Subcutaneous abdominal adipose tissue (tissue), 5 donors: ENCODE results near the gene PPL.

Source experiments
- H3K27ac ChIP-seq: one replicate; pipeline ENCODE4 v1.7.0; 2013; ENCODE audit warnings: low read depth, mild to moderate bottlenecking, inconsistent platforms, low read length, moderate library complexity
- H3K27me3 ChIP-seq, 5 donors: one replicate each; pipeline ENCODE4 v1.7.0; 2013; ENCODE audit warnings: low read length in 5 of 5, inconsistent platforms in 1 of 5; ENCODE audit not compliant: control insufficient read depth in 5 of 5, insufficient read depth in 4 of 5
- H3K36me3 ChIP-seq, 5 donors: one replicate each; pipeline ENCODE4 v1.7.0; 2013; ENCODE audit warnings: low read length in 5 of 5; ENCODE audit not compliant: control insufficient read depth in 5 of 5, insufficient read depth in 5 of 5
- H3K4me1 ChIP-seq, 5 donors: one replicate each; pipeline ENCODE4 v1.7.0; 2013; ENCODE audit warnings: low read length in 5 of 5, mild to moderate bottlenecking in 3 of 5, moderate library complexity in 1 of 5; ENCODE audit not compliant: control insufficient read depth in 5 of 5, insufficient read depth in 5 of 5
- H3K4me3 ChIP-seq, 5 donors: one replicate each; pipeline ENCODE4 v1.7.0; 2013; ENCODE audit warnings: low read length in 5 of 5, low read depth in 1 of 5
- H3K9ac ChIP-seq, 5 donors: one replicate each; pipeline ENCODE4 v1.7.0; 2013; ENCODE audit warnings: low read length in 5 of 5, mild to moderate bottlenecking in 4 of 5, moderate library complexity in 3 of 5
- H3K9me3 ChIP-seq, 5 donors: one replicate each; pipeline ENCODE4 v1.7.0; 2013; ENCODE audit warnings: low read length in 5 of 5; ENCODE audit not compliant: control insufficient read depth in 5 of 5
- donor health status: healthy.
- donor health status: healthy.
- donor health status: healthy.
- donor health status: healthy.
- donor health status: healthy.

Gene PPL

DNA sequence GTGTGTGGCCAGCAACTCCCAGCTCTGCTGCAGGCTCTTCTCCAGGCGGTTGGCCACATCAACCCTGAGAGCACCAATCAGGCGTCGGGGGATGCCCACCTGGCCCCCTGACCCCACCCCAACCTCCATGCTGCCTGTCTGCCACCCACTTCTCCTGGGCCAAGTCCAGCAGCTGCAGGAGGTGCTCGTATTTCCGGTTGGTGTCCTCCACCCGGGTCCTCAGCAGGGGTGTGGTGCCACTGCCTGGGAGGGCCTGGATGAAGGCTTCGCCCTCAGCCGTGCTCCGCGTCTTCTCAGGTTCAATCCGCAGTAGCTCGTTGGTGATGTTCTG lies 45.1 kb downstream of the PPL start:
- H3K27ac ChIP-seq = no peak overlapping the region
- H3K4me1 ChIP-seq = no peaks in the 10 kb centered on the region
- no peaks in the 10 kb centered on the region for H3K9me3 ChIP-seq
- H3K4me3 ChIP-seq = no peak overlapping the region
- peaks cover 0 to 71% (median 33%) of the 10 kb centered on the region in 5 donors for H3K36me3 ChIP-seq
- no peaks in the 10 kb centered on the region for H3K27me3 ChIP-seq
- H3K9ac ChIP-seq = no peak overlapping the region

DNA sequence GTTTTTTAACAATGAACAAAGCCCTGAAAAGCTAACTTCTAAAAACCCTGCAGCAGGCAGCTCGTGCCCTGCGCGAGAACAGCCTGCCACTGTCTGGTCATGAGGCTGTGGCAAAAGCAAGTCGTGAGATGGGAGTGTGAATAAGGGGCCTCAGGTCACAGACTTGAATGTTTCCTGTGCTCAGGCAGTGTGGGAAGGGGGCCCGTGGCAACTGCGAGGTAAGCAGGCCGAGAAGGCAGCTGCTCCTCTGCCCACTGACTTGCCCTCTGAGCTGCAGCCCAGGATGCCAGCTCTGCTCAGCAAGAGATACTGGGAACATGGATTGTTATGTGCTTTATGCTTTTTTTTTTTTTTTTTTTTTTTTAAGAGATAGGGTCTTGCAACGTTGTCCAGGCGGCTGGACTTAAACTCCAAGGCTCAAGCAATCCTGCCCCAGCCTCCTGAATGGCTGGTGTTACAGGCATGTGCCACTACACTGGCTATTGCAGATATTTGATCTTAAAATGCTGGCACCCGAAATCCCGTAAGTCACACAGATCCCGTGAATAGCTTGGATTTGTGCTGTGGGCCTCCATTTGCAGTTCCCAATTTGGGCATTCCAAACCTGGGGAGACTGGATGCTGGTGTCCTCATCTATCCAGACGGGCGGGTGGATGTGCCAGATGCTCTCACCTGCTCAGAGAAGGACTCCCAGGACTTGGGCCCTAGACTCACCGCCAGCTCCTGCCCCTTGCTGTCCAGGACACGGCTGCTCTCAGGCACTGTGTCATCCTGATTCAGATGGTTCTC lies 45.7 kb downstream of the PPL start:
- H3K9ac ChIP-seq = no peak overlapping the region
- no peaks in the 10 kb centered on the region for H3K27me3 ChIP-seq
- H3K4me3 ChIP-seq = no peak overlapping the region
- H3K27ac ChIP-seq = no peak overlapping the region
- H3K9me3 ChIP-seq = no peaks in the 10 kb centered on the region
- no peaks in the 10 kb centered on the region for H3K4me1 ChIP-seq
- H3K36me3 ChIP-seq = peaks cover 0 to 75% (median 37%) of the 10 kb centered on the region in 5 donors

DNA sequence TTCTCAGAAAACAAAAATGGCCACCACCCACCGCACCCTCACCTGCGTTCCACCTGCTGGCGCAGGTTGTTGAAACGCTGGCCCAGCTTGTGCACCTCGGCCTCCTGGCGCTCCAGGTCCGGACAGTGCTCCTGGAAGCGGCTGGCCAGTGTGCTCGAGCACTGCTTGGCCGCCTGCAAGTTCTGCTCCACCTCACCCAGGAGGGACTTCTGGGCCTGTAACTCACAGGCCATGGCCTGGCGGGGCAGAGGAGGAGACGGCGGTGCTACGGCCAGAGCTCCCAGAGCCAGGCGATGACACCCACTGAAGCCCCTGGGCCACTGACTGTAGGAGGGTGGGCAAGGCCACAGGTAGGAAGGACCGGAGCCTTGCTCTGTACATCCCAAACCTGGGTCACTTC lies 46.3 kb downstream of the PPL start:
- Histone ChIP-seq H3K4me1 (no peaks in the 10 kb centered on the region), H3K27me3 (no peaks in the 10 kb centered on the region), H3K4me3 (no peak overlapping the region), H3K36me3 (peaks cover 0 to 81% (median 43%) of the 10 kb centered on the region in 5 donors), H3K9ac (no peak overlapping the region), H3K9me3 (no peaks in the 10 kb centered on the region), H3K27ac (no peak overlapping the region)

DNA sequence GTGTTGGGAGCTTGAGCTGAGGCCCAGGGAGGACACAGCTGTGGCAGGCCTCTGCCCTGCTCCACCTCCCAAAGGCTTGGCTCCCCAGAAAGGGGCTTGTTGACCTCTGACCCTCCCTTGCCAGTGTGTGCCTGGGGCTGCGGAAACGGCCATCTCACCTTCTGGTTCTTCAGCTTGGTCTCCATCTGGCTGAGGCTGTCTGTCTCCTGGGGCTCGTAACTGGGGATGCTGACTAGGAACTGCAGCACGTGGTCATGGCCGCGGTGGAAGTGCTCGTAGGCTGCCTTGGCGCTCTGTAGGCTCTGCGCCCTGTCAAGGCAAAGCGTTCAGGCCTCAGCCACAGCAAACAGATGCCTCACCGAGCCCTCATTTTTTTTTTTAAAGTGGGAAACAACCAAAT lies 46.9 kb downstream of the PPL start:
- H3K9ac ChIP-seq = no peak overlapping the region
- no peak overlapping the region for H3K4me3 ChIP-seq
- no peak overlapping the region for H3K27ac ChIP-seq
- peaks cover 0 to 81% (median 49%) of the 10 kb centered on the region in 5 donors for H3K36me3 ChIP-seq
- no peaks in the 10 kb centered on the region for H3K9me3 ChIP-seq
- H3K27me3 ChIP-seq = no peaks in the 10 kb centered on the region
- H3K4me1 ChIP-seq = no peaks in the 10 kb centered on the region

DNA sequence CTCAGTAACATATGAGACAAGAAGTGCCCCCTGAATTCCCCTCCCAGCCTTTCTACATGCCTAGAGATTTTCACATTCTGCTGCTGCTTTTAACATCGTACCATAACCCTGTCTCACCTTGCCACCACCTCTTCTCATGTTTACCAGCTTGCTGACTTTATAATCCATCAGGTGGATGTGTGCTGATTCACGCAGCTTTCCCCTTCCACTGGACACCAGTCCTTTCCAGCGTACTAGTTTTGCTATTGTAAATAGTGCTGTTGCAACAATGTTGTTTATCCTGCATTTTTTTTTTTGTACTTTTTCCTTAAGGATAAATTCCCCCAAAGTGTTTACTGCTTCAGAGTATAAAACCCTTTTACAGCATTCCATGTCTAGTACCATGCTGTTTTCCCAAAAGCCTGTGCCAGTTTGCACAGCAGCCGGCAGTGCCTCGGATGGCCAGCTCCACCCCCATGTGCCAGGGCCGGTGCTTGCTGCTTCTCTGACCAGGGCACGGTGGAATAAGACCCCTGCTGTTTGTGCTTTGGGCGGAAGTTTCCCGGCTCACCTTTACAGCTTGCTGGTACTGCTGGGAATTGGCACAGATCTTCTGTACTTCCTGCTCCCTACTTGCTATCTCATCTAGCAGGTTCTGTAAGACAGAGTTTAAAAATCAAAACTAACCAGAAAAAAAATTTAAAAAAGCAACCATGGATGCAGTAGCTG lies 48.4 kb downstream of the PPL start:
- H3K4me1 ChIP-seq = no peaks in the 10 kb centered on the region
- no peak overlapping the region for H3K9ac ChIP-seq
- no peak overlapping the region for H3K4me3 ChIP-seq
- H3K9me3 ChIP-seq = no peaks in the 10 kb centered on the region
- H3K27ac ChIP-seq = no peak overlapping the region
- H3K36me3 ChIP-seq = peaks cover 0 to 89% (median 60%) of the 10 kb centered on the region in 5 donors
- H3K27me3 ChIP-seq = no peaks in the 10 kb centered on the region

DNA sequence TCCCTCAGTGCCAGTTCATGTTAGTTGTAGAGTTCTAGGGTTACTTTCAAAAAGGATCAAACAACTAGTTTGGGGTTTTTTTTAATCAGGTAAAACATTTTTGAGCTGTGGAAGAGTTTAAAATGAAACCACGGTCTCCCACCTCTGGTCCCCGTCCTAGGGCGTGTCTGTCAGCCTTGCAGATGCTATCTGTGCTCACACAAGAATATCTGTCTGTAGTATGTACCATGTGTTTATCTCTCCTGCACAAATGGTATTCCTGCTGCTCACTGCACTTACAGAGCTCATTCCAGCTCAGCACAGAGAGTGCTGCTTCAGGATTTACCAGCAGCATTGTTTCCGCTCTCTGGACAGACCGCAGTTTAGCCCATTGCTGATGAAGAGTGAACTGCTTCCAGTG lies 50.8 kb downstream of the PPL start:
- H3K27ac ChIP-seq = no peak overlapping the region
- no peaks in the 10 kb centered on the region for H3K4me1 ChIP-seq
- H3K27me3 ChIP-seq = no peaks in the 10 kb centered on the region
- peaks cover 0 to 91% (median 80%) of the 10 kb centered on the region in 5 donors for H3K36me3 ChIP-seq
- H3K9me3 ChIP-seq = no peaks in the 10 kb centered on the region
- no peak overlapping the region for H3K9ac ChIP-seq
- H3K4me3 ChIP-seq = no peak overlapping the region

DNA sequence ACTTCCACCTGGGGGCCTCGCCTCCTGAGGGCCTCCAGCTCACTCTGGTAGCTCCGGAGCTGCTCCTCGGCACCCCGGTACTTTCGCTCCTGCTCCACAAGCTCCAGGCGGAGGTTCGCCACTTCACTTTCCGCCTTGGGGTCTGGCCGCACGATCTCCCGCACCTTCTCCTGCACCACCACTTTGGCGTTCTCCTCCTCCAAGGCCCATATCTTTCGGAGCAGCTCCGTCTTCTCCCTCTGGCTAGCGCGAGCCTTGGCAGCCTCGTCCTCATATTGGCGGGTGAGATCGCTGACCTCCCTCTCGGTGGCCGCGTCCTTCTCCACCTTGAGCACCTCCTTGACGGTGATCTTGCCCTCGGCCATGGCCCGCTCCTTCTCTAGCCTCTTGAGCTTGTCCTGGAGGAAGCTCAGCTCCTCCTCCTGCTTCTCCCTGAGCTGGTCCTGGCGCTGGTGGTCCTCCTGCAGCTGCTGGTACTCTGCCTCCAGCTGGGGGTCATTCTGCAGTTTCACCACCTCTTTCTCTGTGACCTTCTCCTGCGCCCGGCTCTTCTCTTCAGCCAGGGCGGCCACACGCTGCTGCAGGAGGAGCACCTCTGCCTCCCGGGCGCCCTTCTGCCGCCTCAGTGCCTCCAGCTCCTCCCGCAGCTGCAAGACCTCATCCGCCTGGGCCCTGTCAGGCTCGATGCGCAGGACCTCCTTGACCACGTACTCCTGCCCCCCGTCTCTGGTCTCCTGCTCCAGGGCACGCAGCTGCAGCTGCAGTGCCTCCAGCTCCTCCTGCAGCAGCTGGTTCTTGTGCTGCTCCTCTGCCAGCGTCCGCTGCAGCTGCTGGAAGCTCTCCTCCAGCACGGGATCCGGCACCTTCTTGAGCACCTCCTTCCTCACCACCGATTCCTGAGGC lies 51.7 kb downstream of the PPL start:
- Histone ChIP-seq H3K9me3 (no peaks in the 10 kb centered on the region), H3K36me3 (peaks cover 2 to 91% (median 83%) of the 10 kb centered on the region in 5 donors), H3K4me1 (no peaks in the 10 kb centered on the region), H3K9ac (no peak overlapping the region), H3K4me3 (no peak overlapping the region), H3K27ac (no peak overlapping the region), H3K27me3 (no peaks in the 10 kb centered on the region)

DNA sequence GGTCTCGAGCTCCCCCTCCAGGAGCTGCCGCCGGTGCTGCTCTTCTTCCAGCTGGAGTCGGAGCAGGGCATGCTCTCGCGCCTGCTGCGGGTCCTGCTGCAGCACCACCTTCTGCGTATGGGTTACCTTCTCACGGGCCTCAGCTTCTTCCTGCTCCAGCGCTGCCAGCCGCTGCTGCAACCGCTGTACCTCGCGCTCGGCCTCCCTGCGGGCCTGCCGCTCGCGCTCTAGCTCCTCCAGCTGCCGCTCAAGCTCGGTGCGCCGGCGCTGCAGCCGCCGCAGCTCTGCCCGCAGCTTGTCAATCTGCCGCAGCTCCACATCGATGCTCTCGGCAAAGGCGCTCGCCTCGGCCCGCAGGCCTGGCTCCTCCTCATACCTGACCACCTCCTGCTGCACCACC lies 52.7 kb downstream of the PPL start:
- H3K36me3 ChIP-seq = peaks cover 5 to 92% (median 87%) of the 10 kb centered on the region in 5 donors

DNA sequence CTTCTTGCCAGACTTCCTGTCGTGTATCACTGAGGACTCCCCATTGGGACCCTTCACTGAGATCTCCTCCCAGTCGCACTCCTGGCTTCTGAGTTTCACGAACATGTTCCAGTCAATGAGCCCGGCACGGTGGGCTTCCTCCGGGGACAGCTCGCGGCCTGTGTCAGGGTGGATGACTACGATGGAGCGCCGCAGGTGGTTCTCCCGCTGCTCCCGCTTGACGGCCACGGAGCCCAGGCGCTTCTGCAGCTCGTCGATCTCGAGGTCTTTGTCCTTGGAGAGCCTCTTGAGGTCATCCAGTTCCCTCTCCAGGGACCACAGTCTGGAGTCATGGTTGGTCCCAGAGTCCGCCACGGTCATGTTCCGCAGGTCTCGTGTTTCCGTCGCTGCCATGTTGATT lies 53.4 kb downstream of the PPL start:
- H3K27me3 ChIP-seq = no peaks in the 10 kb centered on the region
- H3K9me3 ChIP-seq = no peaks in the 10 kb centered on the region
- H3K36me3 ChIP-seq = peaks cover 5 to 97% (median 93%) of the 10 kb centered on the region in 5 donors
- no peak overlapping the region for H3K27ac ChIP-seq
- no peak overlapping the region for H3K9ac ChIP-seq
- H3K4me1 ChIP-seq = no peaks in the 10 kb centered on the region
- no peak overlapping the region for H3K4me3 ChIP-seq

More for the DNA sequence above, 52.7 kb downstream of the PPL start:
- Histone ChIP-seq H3K9me3 (no peaks in the 10 kb centered on the region), H3K27me3 (no peaks in the 10 kb centered on the region), H3K27ac (no peak overlapping the region), H3K9ac (no peak overlapping the region), H3K4me1 (no peaks in the 10 kb centered on the region), H3K4me3 (no peak overlapping the region)
